K562 (cell line): Measurements from ENCODE around the gene FPR1.

Experiments
- CTCF ChIP-seq, 3 experiments: IDR thresholded peaks in 2 of 3; conservative IDR thresholded peaks in 1 of 3; 2 replicates each; pipeline ENCODE4 v1.5.1; 2011 to 2012; ENCODE audit warnings: low read length in 3 of 3, mild to moderate bottlenecking in 3 of 3, control low read depth in 2 of 3, improper control_type of control experiment in 1 of 3, inconsistent platforms in 1 of 3, low read depth in 1 of 3, mixed read lengths in 1 of 3, moderate library complexity in 1 of 3; ENCODE audit not compliant: insufficient read depth in 2 of 3
- EGR1 ChIP-seq: fragments of 450-650 bp; conservative IDR thresholded peaks from 2 replicates; pipeline ENCODE4 v1.6.1; 2017; ENCODE audit warnings: mild to moderate bottlenecking
- EHMT2 ChIP-seq: fragments of 450-650 bp; IDR thresholded peaks from 2 replicates; pipeline ENCODE4 v1.6.1; 2018; ENCODE audit warnings: antibody characterized with exemption
- ETS1 ChIP-seq: conservative IDR thresholded peaks from 2 replicates; pipeline ENCODE4 v1.6.1; 2011; ENCODE audit warnings: low read depth, mild to moderate bottlenecking, low read length; ENCODE audit not compliant: control insufficient read depth
- FOS ChIP-seq: IDR thresholded peaks from 3 replicates; pipeline ENCODE4 v1.6.1; 2011; ENCODE audit not compliant: insufficient read length; ENCODE audit errors: extremely low read depth
- MEF2D ChIP-seq: conservative IDR thresholded peaks from 2 replicates; pipeline ENCODE4 v1.6.1; 2016; ENCODE audit warnings: low read depth, missing genetic modification characterization, missing compliant biosample characterization
- PHF8 ChIP-seq: fragments of 200-600 bp; sonication (generic); IDR thresholded peaks from 2 replicates; pipeline ENCODE4 v1.6.1; 2012; ENCODE audit warnings: mixed run types, mild to moderate bottlenecking, inconsistent platforms, low read length, moderate library complexity, borderline replicate concordance
- POLR2A ChIP-seq: fragments of 450-650 bp; conservative IDR thresholded peaks from 2 replicates; pipeline ENCODE4 v1.6.1; 2016
- POLR3A ChIP-seq: IDR thresholded peaks from 2 replicates; pipeline ENCODE4 v1.6.1; 2011; ENCODE audit warnings: borderline replicate concordance, mild to moderate bottlenecking, moderate library complexity; ENCODE audit not compliant: insufficient read length, insufficient read depth; ENCODE audit errors: extremely low read depth
- SAFB ChIP-seq: fragments of 200-400 bp; formaldehyde crosslinking; IDR thresholded peaks from 2 replicates; pipeline ENCODE4 v1.6.1; 2017; ENCODE audit warnings: low read depth, low read length, borderline replicate concordance
- SPI1 ChIP-seq: IDR thresholded peaks from 2 replicates; pipeline ENCODE4 v1.6.1; 2011; ENCODE audit warnings: low read depth, low read length, control low read depth, borderline replicate concordance
- SRF ChIP-seq, 2 experiments: fragments of 250-450, 450-650 bp in 1 of 2; sonication (Bioruptor Pico) in 1 of 2; sonication (generic) in 1 of 2; formaldehyde crosslinking; IDR thresholded peaks; 2 replicates each; pipeline versions ENCODE4 v1.5.0 to v1.5.1; 2020 to 2022; ENCODE audit warnings: mild to moderate bottlenecking in 1 of 2, missing genetic modification reagents in 1 of 2
- STAT6 ChIP-seq: sonication (generic); formaldehyde crosslinking; IDR thresholded peaks from 2 replicates; pipeline ENCODE4 v1.8.1; 2023; ENCODE audit warnings: mild to moderate bottlenecking, missing genetic modification reagents
- ZBTB1 ChIP-seq: sonication (generic); formaldehyde crosslinking; IDR thresholded peaks from 2 replicates; pipeline ENCODE4 v1.8.1; 2023; ENCODE audit warnings: missing genetic modification reagents, low read depth, mild to moderate bottlenecking, borderline replicate concordance

GRCh38 chr19:51766461-51766860 lies 14.8 kb upstream of the FPR1 start:
- TF ChIP-seq POLR2A (no peak), CTCF (IDR thresholded peaks at IDR 0.05 in 2 of 3, conservative IDR thresholded peaks at IDR 0.05 in 1 of 3; ENCODE audit: insufficient read depth in 2 of 3, low read depth in 1 of 3, low read length in 3 of 3) (no peak), SPI1 (no peak), STAT6 (CRISPR knock-in tag) (no peak), ETS1 (no peak), EHMT2 (no peak), SRF (CRISPR knock-in tag; IDR thresholded peaks at IDR 0.05) (no peak), FOS (no peak), ZBTB1 (no peak), PHF8 (no peak), SAFB (no peak), POLR3A (no peak), EGR1 (no peak), MEF2D (tag) (no peak)
